Measurements from ENCODE around the gene CAPN9. TPM values are rescaled to one million over a fixed set of nuclear protein-coding genes. Genes with fewer than 3 reads are reported as not detected.

The CAPN9 gene
- total RNA-seq, 1 donor from 2014 or later: 0.27 TPM

DNA sequence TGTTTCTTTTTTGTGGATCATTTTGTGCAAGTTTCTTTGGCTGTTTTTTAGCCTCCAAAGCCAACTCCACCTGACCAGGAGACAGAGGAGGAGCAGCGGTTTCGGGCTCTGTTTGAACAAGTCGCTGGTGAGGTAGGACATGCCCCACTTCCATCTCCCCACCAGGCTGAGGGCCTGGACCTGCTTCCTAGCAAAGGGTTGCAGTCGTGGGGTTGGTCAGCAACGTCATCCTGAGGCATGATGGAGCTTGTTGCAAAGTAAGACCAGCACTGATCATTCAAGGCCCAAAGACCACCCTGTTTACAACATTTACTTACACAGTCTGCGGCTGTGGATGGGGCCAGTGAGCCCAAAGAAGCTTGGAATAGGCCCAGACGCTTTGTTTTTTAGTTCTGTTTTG is 40.3 kb downstream of the CAPN9 start:
- ATAC-seq (no peak), DNase-seq (ENCODE audit: missing footprints) (no peak)
- intact Hi-C loops (cut with DNase I): no loop called here

DNA sequence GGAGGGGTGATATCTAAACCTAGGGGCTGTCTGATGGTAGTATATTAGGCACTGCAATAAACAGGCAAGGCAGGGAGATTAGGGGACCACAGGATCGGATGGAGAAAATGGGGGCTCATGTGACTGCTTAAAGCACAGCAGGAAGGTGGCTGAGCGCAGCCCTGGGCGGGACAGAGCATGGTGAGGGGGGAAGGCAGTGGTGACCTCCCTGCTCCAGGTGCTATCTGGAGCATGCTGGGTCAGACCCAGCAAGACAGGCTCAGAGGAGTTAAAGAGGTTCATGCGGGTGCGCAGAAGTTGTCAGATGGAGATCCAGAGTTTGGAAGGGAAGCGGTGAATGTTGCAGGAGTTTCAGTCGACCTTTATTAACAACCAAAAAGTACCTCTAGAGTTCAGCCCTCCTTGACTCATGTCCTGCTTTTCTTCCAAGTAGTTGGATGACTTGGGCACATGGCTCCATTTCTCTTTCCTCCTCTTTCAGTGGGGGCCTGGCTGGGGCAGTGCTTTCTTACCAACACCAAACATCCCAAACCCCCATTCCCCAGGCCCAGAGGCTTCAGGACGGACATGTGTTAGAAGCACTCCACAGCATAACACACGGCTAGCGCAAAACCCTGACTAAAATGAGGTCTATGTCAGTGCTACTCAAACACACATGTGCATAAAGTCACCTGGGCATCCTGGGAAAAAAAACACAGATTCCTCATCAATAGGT is 41.5 kb downstream of the CAPN9 start:
- ATAC-seq: no peak
- DNase-seq (ENCODE audit: missing footprints): no peak
- intact Hi-C loops (cut with DNase I): no loop called here

- intact Hi-C loops (cut with DNase I): no loop called here
- ATAC-seq: no peak
- no peak for DNase-seq (ENCODE audit: missing footprints)
Measured at GRCh38 chr1:230790026-230790425, 42.8 kb downstream of the CAPN9 start.

GRCh38 chr1:230791986-230792564 is 44.9 kb downstream of the CAPN9 start:
- DNase-seq (ENCODE audit: missing footprints): no peak
- no peak for ATAC-seq
- intact Hi-C loops (cut with DNase I): no loop called here

DNA sequence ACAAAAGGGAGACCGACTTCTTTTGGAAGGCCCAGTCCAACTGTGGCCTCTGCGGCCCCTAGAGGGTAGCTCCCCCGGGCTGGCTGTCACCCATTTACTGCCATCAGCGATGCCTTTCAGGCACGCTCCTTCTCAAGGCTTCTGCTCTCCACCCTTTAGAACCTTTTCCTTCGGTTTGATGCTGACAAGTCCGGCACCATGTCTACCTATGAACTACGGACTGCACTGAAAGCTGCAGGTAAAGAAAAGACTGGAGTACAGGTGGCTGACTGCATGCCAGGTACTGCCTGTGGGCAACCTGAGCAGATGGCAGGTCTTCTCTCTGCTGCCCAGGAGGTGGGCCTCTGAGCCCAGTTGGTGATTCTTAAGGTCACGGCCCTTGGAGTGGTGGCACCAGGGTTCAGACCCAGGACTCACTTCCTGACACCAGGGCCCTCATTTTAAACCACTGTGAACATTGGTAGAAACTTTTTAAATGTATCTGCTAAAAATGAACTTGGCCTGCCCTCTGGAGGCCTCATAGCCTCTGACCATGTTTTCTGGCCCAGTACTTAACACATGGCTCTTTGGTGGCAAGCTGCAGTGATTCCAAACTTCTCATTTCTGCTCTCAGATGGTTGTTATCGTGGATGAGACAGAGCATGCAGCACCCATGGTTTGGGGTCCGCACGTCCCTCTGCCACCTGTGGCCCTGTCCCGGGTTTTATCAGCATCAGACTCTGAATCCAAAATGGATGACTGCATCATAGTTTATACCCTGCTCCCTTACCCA is 45.7 kb downstream of the CAPN9 start:
- intact Hi-C loops (cut with DNase I): no loop called here
- ATAC-seq: no peak
- DNase-seq (ENCODE audit: missing footprints): no peak

GRCh38 chr1:230793463-230793745 is 46.2 kb downstream of the CAPN9 start:
- DNase-seq (ENCODE audit: missing footprints): no peak
- no peak for ATAC-seq
- intact Hi-C loops (cut with DNase I): no loop called here

GRCh38 chr1:230794431-230794830 is 47.2 kb downstream of the CAPN9 start:
- intact Hi-C loops (cut with DNase I): no loop called here
- no peak for DNase-seq (ENCODE audit: missing footprints)
- no peak for ATAC-seq

DNA sequence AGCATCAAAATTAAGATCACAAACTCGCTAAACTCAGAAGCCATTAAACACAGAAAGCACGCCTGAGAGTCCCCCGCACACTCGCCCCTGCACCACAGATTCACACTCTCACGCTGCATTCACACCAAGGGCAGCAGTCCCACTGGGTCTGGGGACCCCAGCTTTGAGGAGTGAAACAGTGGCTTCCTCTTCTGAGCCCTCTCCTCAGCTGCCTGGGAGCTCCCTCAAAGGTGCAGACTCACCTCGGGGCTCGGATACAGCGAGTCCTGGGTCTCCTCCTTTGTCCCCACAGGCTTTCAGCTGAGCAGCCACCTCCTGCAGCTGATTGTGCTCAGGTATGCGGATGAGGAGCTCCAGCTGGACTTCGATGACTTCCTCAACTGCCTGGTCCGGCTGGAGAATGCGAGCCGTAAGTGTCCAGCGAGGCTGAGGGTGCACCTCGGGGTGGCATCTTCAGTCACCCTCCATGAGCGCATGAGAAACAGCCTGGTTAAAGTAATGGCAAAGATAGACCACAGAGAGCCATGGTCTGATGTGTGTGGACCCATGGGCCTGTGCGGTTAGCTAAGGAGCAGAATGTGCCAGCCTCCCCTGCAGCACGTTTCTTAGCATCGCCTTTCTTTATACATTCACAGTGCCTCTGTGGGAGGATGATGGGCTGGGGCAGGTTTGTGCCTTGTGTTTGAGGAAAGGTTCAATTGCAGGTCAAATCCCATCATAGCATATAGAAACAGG is 47.9 kb downstream of the CAPN9 start:
- intact Hi-C loops (cut with DNase I): no loop called here
- DNase-seq (ENCODE audit: missing footprints): no peak
- no peak for ATAC-seq

DNA sequence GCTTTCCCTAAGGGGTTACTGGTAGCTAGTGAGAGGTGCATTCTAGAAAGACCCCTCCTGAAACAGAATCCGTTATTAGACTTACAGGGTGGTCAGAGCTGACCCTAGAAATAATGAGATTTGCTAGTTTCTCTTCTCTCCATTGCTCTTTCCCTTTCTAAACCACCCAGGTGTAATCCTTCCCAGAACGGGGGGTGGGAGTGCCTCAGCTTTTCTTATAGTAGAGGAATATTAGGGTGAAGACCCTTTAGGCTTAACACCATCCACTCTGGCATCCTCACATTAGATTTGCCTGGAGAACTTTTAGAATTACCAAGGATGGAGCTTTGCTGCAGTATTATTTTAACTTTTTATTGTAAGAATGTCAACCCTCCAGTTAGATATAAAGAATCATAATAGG is 49.4 kb downstream of the CAPN9 start:
- intact Hi-C loops (cut with DNase I): no loop called here
- ATAC-seq (no peak), DNase-seq (ENCODE audit: missing footprints) (no peak)

DNA sequence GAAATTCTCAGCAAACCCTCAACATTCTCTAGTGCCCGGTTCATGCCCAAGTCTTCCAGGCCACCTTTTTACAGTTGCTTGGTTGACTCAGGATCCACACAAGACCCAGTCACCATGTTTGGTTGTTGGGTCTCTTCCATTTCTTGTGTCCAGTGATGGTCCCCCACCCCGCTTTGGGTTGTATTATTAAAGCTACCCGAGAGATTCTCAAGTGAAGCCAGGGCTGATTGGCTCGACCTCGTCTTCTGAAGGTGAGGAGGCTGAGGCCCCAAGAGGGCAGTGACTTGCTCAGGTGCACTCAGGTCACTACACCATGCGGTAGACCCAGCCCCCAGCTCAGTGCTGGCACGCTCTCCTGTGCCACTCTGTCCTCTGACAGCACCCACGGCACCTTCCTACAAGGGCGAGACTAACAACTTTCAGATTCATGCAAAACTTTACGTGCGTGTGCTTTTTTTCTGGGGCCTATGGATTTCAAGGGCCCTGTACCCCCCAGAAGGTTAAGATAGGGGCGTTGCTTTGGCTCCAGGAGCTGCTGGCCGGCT is 50.3 kb downstream of the CAPN9 start:
- DNase-seq (ENCODE audit: missing footprints) (no peak), ATAC-seq (no peak)
- intact Hi-C loops (cut with DNase I): no loop called here

GRCh38 chr1:230797942-230798365 is 50.8 kb downstream of the CAPN9 start:
- DNase-seq (ENCODE audit: missing footprints) (no peak), ATAC-seq (peak; percentile 91)

GRCh38 chr1:230798491-230798890 is 51.3 kb downstream of the CAPN9 start:
- ATAC-seq (no peak), DNase-seq (ENCODE audit: missing footprints) (no peak)
- intact Hi-C loops (cut with DNase I): loop anchor here (1.0 to 2.0 kb wide), 2 partner anchors 119 to 412 kb away; no protein-coding TSS in a partner anchor

More at GRCh38 chr1:230797942-230798365, 50.8 kb downstream of the CAPN9 start:
- intact Hi-C loops (cut with DNase I): loop anchor here (1.0 to 2.0 kb wide), 2 partner anchors 119 to 413 kb away; no protein-coding TSS in a partner anchor

DNA sequence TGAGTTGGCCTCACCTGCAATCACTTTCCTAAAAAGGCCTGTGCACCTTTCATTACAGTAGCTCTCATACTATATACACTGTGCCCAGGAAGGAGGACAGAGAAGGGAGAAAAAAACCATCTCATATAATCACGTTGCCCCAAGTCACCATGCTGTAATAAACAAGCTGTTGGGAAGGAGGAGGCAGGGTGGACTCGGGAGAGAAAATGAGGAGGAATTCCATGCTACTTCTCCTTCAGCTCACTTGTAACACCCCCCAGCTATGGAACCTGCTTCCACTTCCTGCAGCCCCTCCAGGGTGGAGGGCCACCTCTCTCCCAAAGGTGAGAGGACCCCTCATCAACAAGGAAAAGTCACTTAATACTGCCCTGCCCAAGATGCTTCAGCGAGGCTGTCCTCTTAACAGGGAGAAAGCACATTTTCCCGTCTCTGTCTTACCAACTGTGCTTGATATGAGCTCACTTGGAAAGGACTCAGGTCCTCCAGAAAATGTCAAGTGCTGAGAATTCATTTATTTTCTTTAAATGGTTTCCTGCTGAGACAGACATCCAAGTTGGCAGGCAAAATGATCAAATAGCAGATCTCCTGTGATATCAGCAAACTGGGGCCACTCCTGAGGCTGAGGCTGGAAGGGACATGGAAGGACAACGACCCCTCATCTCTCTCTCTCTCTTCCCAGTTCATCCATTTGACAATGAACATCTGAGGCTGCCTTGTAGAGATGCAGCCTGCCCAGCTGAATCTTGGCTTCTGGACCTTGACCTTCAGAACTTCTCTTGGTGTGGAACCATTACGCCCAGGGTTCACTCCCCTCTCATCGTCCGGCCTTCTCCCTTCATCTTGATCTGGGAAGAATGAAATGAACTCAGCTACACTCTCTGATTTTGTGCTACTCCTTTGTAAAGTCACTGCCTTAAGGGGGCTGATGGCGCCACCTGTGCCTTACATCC is 54.0 kb downstream of the CAPN9 start:
- ATAC-seq: no peak
- intact Hi-C loops (cut with DNase I): no loop called here
- no peak for DNase-seq (ENCODE audit: missing footprints)

- DNase-seq (ENCODE audit: missing footprints): no peak
- no peak for ATAC-seq
- intact Hi-C loops (cut with DNase I): no loop called here
Measured at GRCh38 chr1:230804396-230804795, 57.2 kb downstream of the CAPN9 start.

- intact Hi-C loops (cut with DNase I): loop anchor here (2.0 kb wide), 1 partner anchor 62 kb away; the partner anchor contains the start of gene C1orf198
- ATAC-seq (no peak), DNase-seq (ENCODE audit: missing footprints) (no peak)
Measured at GRCh38 chr1:230806552-230806951, 59.4 kb downstream of the CAPN9 start.

GRCh38 chr1:230807029-230807428 is 59.8 kb downstream of the CAPN9 start:
- intact Hi-C loops (cut with DNase I): loop anchor here (2.0 kb wide), 1 partner anchor 62 kb away; the partner anchor contains the start of gene C1orf198
- ATAC-seq (peak; percentile 96), DNase-seq (ENCODE audit: missing footprints) (peak; percentile 81)

DNA sequence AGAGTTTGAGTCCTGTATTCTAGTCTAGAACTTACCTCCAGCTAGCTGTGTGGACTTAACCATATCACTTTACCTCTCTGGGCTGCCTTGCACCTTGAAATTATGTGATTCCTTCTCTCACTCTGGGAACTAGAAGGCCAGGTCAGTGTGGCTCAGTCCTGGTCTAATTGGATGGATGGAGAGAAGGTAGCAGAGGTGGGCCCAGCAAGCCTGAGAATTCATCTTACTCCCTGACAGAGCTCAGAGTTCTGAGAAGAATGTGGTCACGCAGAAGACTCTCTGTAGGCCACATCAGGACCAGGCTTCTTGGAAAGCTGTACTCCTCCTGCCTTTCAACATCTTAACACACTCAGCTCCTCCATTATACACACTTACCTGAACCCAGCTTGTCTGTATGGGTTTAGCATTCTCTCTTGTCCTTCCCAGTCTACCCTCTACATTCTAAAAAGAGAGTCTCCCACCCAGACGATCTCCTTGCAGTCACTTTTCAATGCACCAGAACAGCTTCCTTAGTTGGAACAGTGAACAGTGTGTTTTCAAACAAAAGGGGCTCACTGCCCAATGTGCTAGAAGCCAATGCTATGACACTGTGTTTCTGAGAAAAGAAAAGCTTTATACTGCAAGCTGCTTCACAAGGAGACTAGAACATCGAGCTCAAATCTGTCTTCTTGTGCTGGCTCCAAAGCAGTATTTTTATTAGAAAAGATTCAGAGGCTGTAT is 60.5 kb downstream of the CAPN9 start:
- peak; percentile 4 for ATAC-seq
- DNase-seq (ENCODE audit: missing footprints): no peak
- intact Hi-C loops (cut with DNase I): loop anchor here (2.0 kb wide), 1 partner anchor 61 kb away; the partner anchor contains the start of gene C1orf198

Data from Right ventricle myocardium inferior (tissue), 1 donor.